ENCODE measurements around the gene NF2. TPM values are rescaled to one million over a fixed set of nuclear protein-coding genes. Genes with fewer than 3 reads are reported as not detected.

Gene NF2
- total RNA-seq, 1 experiment from 2014 or later: 190 TPM

DNA sequence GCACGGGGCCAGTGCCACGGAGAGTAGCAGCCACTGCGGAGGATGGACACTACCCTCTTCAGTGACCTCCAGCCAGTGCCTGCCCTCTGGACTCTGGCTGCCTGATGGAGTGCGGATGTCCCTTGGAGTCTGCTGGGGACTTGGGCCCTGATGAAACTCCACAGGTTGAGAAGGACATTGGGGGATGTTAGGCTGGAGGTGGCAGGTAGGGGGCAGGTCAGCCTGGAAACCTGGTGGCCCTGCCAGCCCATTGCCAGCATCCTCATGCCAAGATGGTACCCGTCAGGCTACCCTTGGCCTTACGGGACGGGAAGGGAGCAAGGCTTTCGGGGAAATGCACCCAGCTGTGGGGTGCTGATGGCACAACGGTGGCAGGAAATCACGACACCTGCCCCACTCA lies 120.3 kb downstream of the NF2 start:
- intact Hi-C loops (cut with micrococcal nuclease; ENCODE audit: unreplicated experiment): no loop called here
- Histone ChIP-seq H3K27me3 (ENCODE audit: control insufficient read depth, insufficient read depth, low read length) (no peaks in the 10 kb centered on the region), H3K27ac (ENCODE audit: low read length) (no peak overlapping the region), H3K9me3 (ENCODE audit: control insufficient read depth, insufficient read depth, low read depth, low read length) (no peaks in the 10 kb centered on the region), H3K4me1 (ENCODE audit: control insufficient read depth, insufficient read depth, low read length) (no peaks in the 10 kb centered on the region), H3K4me3 (ENCODE audit: low read depth in 2 of 2, low read length in 2 of 2) (no peak overlapping the region), H3K36me3 (ENCODE audit: control insufficient read depth, insufficient read depth, low read length) (no peaks in the 10 kb centered on the region)
- ChIA-PET POLR2A (no interaction called here), CTCF (no interaction called here)
- no TSS peak for BruUV-seq (replicated peaks)
- TF ChIP-seq, protein P1, sequence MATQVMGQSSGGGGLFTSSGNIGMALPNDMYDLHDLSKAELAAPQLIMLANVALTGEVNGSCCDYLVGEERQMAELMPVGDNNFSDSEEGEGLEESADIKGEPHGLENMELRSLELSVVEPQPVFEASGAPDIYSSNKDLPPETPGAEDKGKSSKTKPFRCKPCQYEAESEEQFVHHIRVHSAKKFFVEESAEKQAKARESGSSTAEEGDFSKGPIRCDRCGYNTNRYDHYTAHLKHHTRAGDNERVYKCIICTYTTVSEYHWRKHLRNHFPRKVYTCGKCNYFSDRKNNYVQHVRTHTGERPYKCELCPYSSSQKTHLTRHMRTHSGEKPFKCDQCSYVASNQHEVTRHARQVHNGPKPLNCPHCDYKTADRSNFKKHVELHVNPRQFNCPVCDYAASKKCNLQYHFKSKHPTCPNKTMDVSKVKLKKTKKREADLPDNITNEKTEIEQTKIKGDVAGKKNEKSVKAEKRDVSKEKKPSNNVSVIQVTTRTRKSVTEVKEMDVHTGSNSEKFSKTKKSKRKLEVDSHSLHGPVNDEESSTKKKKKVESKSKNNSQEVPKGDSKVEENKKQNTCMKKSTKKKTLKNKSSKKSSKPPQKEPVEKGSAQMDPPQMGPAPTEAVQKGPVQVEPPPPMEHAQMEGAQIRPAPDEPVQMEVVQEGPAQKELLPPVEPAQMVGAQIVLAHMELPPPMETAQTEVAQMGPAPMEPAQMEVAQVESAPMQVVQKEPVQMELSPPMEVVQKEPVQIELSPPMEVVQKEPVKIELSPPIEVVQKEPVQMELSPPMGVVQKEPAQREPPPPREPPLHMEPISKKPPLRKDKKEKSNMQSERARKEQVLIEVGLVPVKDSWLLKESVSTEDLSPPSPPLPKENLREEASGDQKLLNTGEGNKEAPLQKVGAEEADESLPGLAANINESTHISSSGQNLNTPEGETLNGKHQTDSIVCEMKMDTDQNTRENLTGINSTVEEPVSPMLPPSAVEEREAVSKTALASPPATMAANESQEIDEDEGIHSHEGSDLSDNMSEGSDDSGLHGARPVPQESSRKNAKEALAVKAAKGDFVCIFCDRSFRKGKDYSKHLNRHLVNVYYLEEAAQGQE (IDR thresholded peaks at IDR 0.05; ENCODE audit: insufficient read depth in 1 of 2, low read depth in 2 of 2, low read length in 1 of 2): no peak
- no peak for TF ChIP-seq SIN3A (IDR thresholded peaks at IDR 0.05; ENCODE audit: borderline replicate concordance, insufficient read depth, low read depth, low read length)
- no peak for ATAC-seq
- in situ Hi-C loops (cut with HindIII; ENCODE audit: low pct_unique_long_range_greater_than_20kb, low sequenced_read_pairs): no loop called here
- no peak for DNase-seq (ENCODE audit: low read depth, low spot score)

DNA sequence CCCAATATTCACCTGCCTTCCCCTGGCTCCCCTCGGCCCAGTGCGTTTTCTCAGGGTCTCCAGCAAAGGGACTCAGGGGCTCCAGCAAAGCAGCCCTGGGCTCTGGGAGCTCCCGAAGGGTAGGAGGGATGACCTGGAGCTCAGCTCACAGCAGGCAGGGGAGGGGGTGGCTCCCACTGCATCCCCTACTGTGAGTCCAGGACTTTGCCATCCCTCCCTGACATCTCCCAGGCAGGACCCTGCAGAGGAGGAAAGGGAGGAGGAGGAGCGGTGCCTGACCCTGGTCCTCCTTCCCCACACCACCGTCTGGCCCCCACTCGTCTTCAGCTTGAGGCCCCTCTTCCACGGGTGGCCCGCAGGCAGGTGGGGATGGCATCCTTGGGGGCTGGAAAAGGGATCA lies 121.4 kb downstream of the NF2 start:
- intact Hi-C loops (cut with micrococcal nuclease; ENCODE audit: unreplicated experiment): no loop called here
- TF ChIP-seq POLR2AphosphoS5 (IDR thresholded peaks at IDR 0.05; ENCODE audit: low read depth, low read length) (no peak), SIN3A (IDR thresholded peaks at IDR 0.05; ENCODE audit: borderline replicate concordance, insufficient read depth, low read depth, low read length) (no peak), TCF7L2 (IDR thresholded peaks at IDR 0.05; ENCODE audit: low read depth, low read length) (no peak)
- TF ChIP-seq, protein P2, sequence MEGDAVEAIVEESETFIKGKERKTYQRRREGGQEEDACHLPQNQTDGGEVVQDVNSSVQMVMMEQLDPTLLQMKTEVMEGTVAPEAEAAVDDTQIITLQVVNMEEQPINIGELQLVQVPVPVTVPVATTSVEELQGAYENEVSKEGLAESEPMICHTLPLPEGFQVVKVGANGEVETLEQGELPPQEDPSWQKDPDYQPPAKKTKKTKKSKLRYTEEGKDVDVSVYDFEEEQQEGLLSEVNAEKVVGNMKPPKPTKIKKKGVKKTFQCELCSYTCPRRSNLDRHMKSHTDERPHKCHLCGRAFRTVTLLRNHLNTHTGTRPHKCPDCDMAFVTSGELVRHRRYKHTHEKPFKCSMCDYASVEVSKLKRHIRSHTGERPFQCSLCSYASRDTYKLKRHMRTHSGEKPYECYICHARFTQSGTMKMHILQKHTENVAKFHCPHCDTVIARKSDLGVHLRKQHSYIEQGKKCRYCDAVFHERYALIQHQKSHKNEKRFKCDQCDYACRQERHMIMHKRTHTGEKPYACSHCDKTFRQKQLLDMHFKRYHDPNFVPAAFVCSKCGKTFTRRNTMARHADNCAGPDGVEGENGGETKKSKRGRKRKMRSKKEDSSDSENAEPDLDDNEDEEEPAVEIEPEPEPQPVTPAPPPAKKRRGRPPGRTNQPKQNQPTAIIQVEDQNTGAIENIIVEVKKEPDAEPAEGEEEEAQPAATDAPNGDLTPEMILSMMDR (IDR thresholded peaks at IDR 0.05): no peak
- TF ChIP-seq, protein P1 (IDR thresholded peaks at IDR 0.05; ENCODE audit: insufficient read depth in 1 of 2, low read depth in 2 of 2, low read length in 1 of 2): no peak
- no peak overlapping the region for H3K4me3 ChIP-seq (ENCODE audit: low read depth in 2 of 2, low read length in 2 of 2)
- no peak for DNase-seq (ENCODE audit: low read depth, low spot score)
- ChIA-PET POLR2A (no interaction called here), CTCF (interaction anchor here (0.6 kb wide), 1 partner anchor 23 kb away, joined by 6 read pairs; no protein-coding TSS in a partner anchor)
- ATAC-seq: no peak
- no peaks in the 10 kb centered on the region for H3K36me3 ChIP-seq (ENCODE audit: control insufficient read depth, insufficient read depth, low read length)
- no peaks in the 10 kb centered on the region for H3K9me3 ChIP-seq (ENCODE audit: control insufficient read depth, insufficient read depth, low read depth, low read length)
- no peaks in the 10 kb centered on the region for H3K4me1 ChIP-seq (ENCODE audit: control insufficient read depth, insufficient read depth, low read length)
- no TSS peak for BruUV-seq (replicated peaks)
- in situ Hi-C loops (cut with HindIII; ENCODE audit: low pct_unique_long_range_greater_than_20kb, low sequenced_read_pairs): no loop called here
- H3K27ac ChIP-seq (ENCODE audit: low read length): no peak overlapping the region
- no peaks in the 10 kb centered on the region for H3K27me3 ChIP-seq (ENCODE audit: control insufficient read depth, insufficient read depth, low read length)
